Endodermal cell (in vitro differentiated cells): ENCODE results near the gene FGF21. TPM values are rescaled to one million over a fixed set of nuclear protein-coding genes. Genes with fewer than 3 reads are reported as not detected.

Experiments
- DNase-seq: peaks from one replicate; pipeline ENCODE4 v3.0.0-alpha.2; 2017
- H3K27ac ChIP-seq: 2 replicates; pipeline ENCODE4 v1.5.1; 2013; ENCODE audit warnings: mild to moderate bottlenecking, low read depth, low read length, moderate library complexity
- H3K27me3 ChIP-seq: 2 replicates; pipeline ENCODE4 v1.6.1; 2013; ENCODE audit warnings: mild to moderate bottlenecking, low read length, moderate library complexity; ENCODE audit not compliant: insufficient read depth, control insufficient read depth, poor library complexity, severe bottlenecking
- H3K36me3 ChIP-seq: 2 replicates; pipeline ENCODE4 v1.7.0; 2013; ENCODE audit warnings: mild to moderate bottlenecking, low read length, moderate library complexity; ENCODE audit not compliant: control insufficient read depth, insufficient read depth
- H3K4me1 ChIP-seq: one replicate; pipeline ENCODE4 v1.7.0; 2013; ENCODE audit warnings: low read length; ENCODE audit not compliant: control insufficient read depth, insufficient read depth
- H3K4me3 ChIP-seq: 2 replicates; pipeline ENCODE4 v1.5.1; 2013; ENCODE audit warnings: mild to moderate bottlenecking, low read length, moderate library complexity
- H3K9ac ChIP-seq: 2 replicates; pipeline ENCODE4 v1.6.1; 2013; ENCODE audit warnings: mild to moderate bottlenecking, low read length, moderate library complexity; ENCODE audit not compliant: poor library complexity, severe bottlenecking; ENCODE audit errors: extremely low read depth
- H3K9me3 ChIP-seq: 2 replicates; pipeline ENCODE4 v1.6.1; 2013; ENCODE audit warnings: mild to moderate bottlenecking, low read length, moderate library complexity; ENCODE audit not compliant: control insufficient read depth
- H3K27ac Mint-ChIP-seq: 2 replicates; pipeline ENCODE4 v1.8.0; 2020; ENCODE audit warnings: mixed read lengths
- H3K27me3 Mint-ChIP-seq: 2 replicates; pipeline ENCODE4 v1.8.0; 2021; ENCODE audit warnings: mild to moderate bottlenecking, mixed read lengths; ENCODE audit not compliant: insufficient read depth
- H3K36me3 Mint-ChIP-seq: 2 replicates; pipeline ENCODE4 v1.8.0; 2020; ENCODE audit warnings: low read depth, mixed read lengths
- H3K4me1 Mint-ChIP-seq: 2 replicates; pipeline ENCODE4 v1.8.0; 2020; ENCODE audit warnings: mixed read lengths
- H3K4me3 Mint-ChIP-seq: 2 replicates; pipeline ENCODE4 v1.8.0; 2020; ENCODE audit warnings: mild to moderate bottlenecking, moderate library complexity, mixed read lengths
- H3K9me3 Mint-ChIP-seq: 2 replicates; pipeline ENCODE4 v1.8.0; 2020; ENCODE audit warnings: mild to moderate bottlenecking, mixed read lengths
- CTCF ChIP-seq: fragments of 200-600 bp; sonication (generic); conservative IDR thresholded peaks from 2 replicates; pipeline ENCODE4 v1.5.0; 2021; ENCODE audit warnings: antibody characterized with exemption, mild to moderate bottlenecking
- WGBS, 2 experiments: methylation state at CpG; one replicate each; pipeline versions ENCODE4 v1.1.5 to v1.1.7; 2013; ENCODE audit warnings: missing lambda C conversion rate in 2 of 2, mixed read lengths in 1 of 2; ENCODE audit not compliant: insufficient coverage in 1 of 2, insufficient read length in 1 of 2; 5-methylcytosine and 5-hydroxymethylcytosine counted together
- total RNA-seq, 2 donors: library from RNA; stranded (reverse); fragmentation: NEBNext Ultra II Directional in 1 of 2; extraction: Animal tissue kit (Norgen Biotek cat#: 25700) in 1 of 2; gene quantifications; 2 replicates in 1 of 2; 3 replicates in 1 of 2; pipeline ENCODE4 v1.2.1, GENCODE V29; 2021

FGF21 gene
- total RNA-seq, 2 donors from 2014 or later: not detected

- Mint-ChIP-seq H3K9me3 (no peaks in the 10 kb centered on the region), H3K36me3 (peaks cover 3% of the 10 kb centered on the region), H3K4me3 (no peak overlapping the region), H3K27me3 (peaks cover 18% of the 10 kb centered on the region), H3K4me1 (peaks cover 1% of the 10 kb centered on the region), H3K27ac (no peak overlapping the region)
- TF ChIP-seq CTCF: no peak
- H3K27ac ChIP-seq: no peak overlapping the region
- no peaks in the 10 kb centered on the region for H3K4me1 ChIP-seq
- no peak for DNase-seq
- H3K36me3 ChIP-seq: no peaks in the 10 kb centered on the region
- WGBS, 2 experiments: 88 to 100% methylated on average over 2 of the region's 2 CpGs
- H3K9me3 ChIP-seq: no peaks in the 10 kb centered on the region
- H3K9ac ChIP-seq: no peak overlapping the region
- H3K4me3 ChIP-seq: no peak overlapping the region
- no peaks in the 10 kb centered on the region for H3K27me3 ChIP-seq
Observed at GRCh38 chr19:48726556-48726955, 28.8 kb upstream of the FGF21 start.

GRCh38 chr19:48728911-48729664 lies 26.2 kb upstream of the FGF21 start:
- Histone ChIP-seq H3K27ac (no peak overlapping the region), H3K9ac (no peak overlapping the region), H3K9me3 (no peaks in the 10 kb centered on the region), H3K27me3 (no peaks in the 10 kb centered on the region), H3K4me3 (no peak overlapping the region), H3K4me1 (no peaks in the 10 kb centered on the region), H3K36me3 (no peaks in the 10 kb centered on the region)
- peak; percentile 81 for DNase-seq
- 95 to 96% methylated on average over 56 to 77 of the region's 77 CpGs for WGBS, 2 experiments
- Mint-ChIP-seq H3K27ac (no peak overlapping the region), H3K4me3 (peak overlapping the region; percentile 23), H3K9me3 (no peaks in the 10 kb centered on the region), H3K36me3 (peaks cover 3% of the 10 kb centered on the region), H3K27me3 (peaks cover 34% of the 10 kb centered on the region), H3K4me1 (peaks cover 1% of the 10 kb centered on the region)
- peak; percentile 54 for TF ChIP-seq CTCF

GRCh38 chr19:48731452-48731851 lies 23.9 kb upstream of the FGF21 start:
- H3K4me1 Mint-ChIP-seq: no peaks in the 10 kb centered on the region
- 85 to 91% methylated on average over 4 of the region's 4 CpGs for WGBS, 2 experiments
- H3K9me3 Mint-ChIP-seq: no peaks in the 10 kb centered on the region
- no peaks in the 10 kb centered on the region for H3K36me3 ChIP-seq
- no peak overlapping the region for H3K27ac Mint-ChIP-seq
- H3K9ac ChIP-seq: no peak overlapping the region
- H3K4me3 Mint-ChIP-seq: no peak overlapping the region
- no peak overlapping the region for H3K27ac ChIP-seq
- peaks cover 38% of the 10 kb centered on the region for H3K27me3 Mint-ChIP-seq
- no peaks in the 10 kb centered on the region for H3K27me3 ChIP-seq
- no peaks in the 10 kb centered on the region for H3K9me3 ChIP-seq
- no peak for DNase-seq
- H3K36me3 Mint-ChIP-seq: peaks cover 3% of the 10 kb centered on the region
- no peak for TF ChIP-seq CTCF
- no peak overlapping the region for H3K4me3 ChIP-seq
- no peaks in the 10 kb centered on the region for H3K4me1 ChIP-seq
